ENCODE measurements around the gene KRT76.

Gene KRT76

DNA sequence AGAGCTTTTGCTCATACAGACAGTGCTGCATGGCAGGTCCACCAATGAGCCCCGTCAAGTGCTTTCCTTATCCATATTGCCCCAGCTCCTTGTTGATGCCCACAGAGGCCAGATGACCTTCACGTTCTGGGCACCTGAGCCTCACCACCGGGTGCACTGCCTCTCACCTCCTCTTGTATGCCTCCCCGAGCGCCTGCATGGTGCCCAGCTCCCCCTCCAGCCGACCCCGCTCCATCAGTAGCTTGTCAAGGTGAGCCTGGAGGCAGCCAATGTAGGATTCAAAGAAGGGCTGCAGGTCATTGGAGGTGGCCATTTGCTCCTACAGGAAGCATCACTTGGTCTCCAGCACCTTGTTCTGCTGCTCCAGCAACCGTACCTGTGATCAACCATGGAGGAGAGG lies 42.0 kb downstream of the KRT76 start:
- DNase-seq: no peak

DNA sequence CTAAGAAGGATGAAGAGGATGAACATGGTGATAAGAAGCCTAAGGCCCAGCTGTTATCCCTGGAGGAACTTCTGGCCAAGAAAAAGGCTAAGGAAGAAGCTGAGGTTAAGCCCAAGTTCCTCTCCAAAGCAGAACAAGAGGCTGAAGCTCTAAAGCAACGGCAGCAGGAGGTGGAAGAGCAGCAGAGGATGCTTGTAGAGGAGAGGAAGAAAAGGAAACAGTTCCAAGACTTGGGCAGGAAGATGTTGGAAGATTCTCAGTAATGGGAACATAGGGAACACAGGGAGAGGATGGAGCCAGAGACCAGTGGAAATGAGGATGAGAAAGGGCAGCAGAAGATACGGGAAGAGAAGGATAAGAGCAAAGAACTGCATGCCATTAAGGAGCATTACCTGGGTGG lies 46.4 kb downstream of the KRT76 start:
- DNase-seq: no peak

DNA sequence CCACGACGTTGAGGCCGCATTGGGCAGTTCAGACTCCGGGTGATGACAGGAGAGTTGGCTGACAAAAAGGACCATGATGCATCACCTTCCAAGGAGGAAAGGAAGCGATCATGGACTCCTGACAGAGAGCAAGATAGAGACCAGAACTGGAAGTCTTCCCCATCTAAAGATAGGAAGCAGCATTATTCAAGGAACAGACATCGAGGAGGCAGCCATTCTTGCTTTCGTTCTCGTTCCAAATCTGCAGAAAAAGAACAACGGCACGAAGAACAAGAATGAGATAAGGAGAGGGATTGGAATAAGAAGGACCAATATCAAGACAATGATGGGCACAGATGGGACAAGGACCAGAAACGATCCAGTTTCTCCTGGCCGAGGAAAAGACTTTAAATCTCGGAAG lies 46.8 kb downstream of the KRT76 start:
- no peak for DNase-seq

DNA sequence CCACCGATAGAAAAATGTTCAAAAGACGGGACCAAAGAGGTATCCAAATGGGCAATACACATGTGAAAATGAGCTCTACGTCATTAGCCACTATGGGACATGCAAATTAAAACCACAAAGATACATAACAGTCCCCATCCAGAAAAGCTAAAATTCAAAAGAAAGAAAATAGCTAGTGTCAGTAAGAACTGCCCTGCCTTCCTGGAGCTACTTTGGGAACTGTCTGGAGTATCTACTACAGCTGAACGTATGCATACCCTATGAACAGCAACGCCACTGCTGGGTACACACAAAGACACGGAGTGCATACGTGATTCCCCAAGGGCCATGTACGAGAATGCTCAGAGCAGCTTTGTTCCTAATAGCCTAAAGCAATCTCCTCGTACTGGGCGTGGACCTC lies 48.0 kb downstream of the KRT76 start:
- DNase-seq: no peak

DNA sequence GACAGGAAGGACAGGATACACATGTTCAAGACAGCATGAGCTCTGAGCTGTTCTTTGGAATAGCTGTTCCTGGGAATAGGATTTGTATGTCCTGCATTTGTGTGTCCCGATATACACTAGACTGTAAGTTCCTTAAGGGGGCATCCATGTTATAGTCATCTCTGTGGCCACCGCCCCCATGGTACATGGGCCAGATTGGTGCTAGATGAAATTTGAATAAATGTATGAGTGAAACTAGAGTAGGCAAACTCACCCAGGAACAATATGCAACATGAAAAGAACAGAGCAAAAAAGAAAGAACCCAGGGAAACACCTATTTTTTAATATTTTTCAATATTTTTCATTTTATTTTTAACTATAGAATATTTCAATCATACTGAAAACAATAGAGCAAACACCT lies 48.8 kb downstream of the KRT76 start:
- DNase-seq: no peak

DNA sequence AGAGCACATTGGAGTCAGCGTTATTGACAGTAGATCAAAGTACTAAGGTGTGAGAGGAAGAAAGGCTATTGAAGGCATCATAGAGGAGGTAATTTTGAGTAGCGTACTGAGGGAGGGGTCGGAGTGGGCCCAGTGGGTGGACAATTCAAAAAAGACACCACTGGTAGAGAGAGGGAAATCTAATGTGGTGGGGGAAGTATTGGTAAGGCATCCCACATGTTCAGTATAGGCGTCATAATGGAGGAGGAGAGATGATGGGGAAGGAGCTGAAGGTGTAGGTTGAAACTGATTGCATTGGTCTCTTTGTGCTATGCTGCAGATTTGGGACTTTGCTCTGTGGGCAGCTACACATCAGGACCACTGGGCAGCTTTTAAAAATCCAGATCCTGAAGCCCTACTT lies 50.1 kb downstream of the KRT76 start:
- no peak for DNase-seq

DNA sequence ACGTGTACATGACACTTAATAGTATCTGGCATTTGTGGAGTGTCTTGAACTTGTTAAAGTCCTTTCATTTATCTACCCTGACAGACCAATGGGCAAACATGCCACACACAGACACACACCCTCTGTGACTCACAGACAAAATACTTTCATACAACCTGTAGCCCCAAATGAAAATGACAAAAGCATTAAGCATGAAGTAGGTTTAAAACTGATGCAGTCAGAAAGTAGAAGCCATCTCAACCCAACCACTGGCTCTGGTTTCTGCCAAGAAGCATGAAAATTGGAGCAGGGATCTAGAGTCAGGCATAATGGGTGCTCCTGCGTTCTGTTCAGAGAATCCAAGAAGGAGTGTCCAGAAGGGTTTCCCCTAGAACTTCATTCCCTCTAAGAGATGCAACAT lies 50.7 kb downstream of the KRT76 start:
- no peak for DNase-seq

DNA sequence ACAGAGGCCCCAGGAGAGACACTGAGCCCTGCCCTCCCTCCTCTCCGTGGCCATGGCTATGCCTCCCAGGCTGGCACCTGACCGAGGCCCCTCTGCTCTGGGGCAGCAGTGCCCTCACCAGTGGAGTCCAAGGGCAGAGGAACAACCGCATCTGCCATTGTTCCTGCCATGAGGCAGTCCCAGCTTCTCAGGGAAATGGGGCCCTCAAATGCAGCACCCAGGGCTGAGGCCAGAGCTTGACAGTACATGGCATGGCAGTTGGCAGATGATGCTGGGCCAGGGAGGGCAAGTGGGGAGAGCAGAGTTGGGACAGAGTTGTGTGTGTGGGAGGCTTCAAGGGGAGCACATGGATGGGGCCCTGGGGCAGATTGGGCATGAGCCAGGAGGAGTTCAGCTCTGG lies 52.8 kb downstream of the KRT76 start:
- DNase-seq: no peak

DNA sequence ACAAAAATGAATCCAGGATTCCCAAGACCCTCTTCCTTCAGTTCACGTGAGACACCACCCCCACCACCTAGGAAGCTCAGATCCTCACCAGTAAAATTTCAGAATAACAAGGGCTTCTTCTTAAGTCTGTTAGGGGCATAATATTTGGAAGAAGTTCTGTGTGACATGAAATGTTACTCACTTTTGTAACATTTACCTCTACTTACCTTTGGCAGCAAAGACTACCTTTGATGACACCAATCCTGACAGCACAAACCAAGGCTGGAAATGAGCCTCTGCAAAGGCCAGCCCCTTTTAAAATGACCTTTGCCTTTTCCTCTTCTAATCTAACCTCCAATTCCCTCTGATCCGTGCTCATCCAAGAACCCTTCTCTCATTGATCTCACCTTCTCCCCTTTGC lies 54.5 kb downstream of the KRT76 start:
- DNase-seq: no peak

DNA sequence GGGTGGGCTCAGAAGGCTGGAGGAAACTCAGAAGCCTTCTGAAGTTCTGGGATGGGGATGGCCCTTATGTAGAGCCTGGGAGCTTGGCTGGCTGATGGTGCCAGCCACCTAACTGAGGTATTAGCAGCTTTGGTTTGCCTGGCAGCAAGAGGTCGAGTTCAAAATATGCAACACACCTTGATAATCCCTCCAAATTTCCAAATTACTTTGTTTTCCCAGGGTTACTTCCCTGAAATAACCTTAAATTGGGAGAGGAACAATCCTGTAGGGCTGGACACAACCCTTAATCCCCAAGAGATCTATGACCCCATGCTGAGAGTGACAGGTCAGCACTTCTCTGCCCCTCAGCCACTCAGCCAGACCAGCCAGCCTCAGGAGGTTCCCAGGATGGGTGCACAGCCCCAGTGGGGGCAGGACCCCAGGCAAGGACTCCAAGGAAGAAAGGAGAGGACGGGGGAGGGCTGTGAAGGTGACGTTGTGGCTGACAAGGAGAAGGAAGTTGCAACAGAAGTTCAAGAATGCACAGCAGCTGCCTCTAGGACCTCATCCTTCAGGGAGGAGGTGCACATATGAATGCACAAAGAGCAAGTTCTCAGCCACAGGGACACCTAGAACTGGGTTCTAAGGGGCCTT lies 55.2 kb downstream of the KRT76 start:
- DNase-seq: no peak

DNA sequence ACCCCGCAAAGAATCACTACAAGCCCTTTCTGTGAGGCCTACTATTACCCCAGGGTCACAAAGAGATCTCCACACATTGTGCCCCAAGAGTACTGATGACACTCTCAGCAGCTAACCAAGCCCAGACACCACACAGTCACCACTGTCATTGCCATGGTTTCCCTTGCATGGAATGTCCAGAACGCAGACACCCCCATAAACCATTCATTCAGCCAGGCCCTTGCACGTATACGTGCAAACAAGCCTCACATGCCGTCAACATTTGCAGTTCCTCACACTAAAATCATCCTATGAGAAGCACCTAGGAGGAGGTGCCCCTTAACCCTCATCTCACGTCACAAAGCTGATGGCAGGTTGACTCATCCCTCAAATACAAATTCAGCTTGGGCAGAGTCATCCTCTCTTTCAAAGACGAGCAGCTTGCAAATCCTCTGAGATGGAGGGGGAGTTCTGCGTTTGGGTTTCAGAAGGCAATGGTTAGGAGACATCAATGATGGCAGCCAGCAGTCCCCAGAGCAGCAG lies 56.7 kb downstream of the KRT76 start:
- DNase-seq: no peak

Measured in amygdala (tissue), 56 donors.